Retinal pigment epithelial cell (primary cell): ENCODE data around the gene TOM1L2.

Experiments
- DNase-seq: peaks from one replicate; pipeline ENCODE4 v3.0.0-alpha.2; 2010; ENCODE audit warnings: low read depth
- H3K4me3 ChIP-seq: 2 replicates; pipeline ENCODE4 v1.5.1; 2011; ENCODE audit warnings: mild to moderate bottlenecking, low read length, control low read depth, moderate library complexity
- CTCF ChIP-seq: conservative IDR thresholded peaks from 2 replicates; pipeline ENCODE4 v1.5.1; 2011; ENCODE audit warnings: low read depth, low read length, control low read depth, inconsistent platforms

Gene TOM1L2

GRCh38 chr17:17849845-17850373, 122.3 kb downstream of the TOM1L2 start:
- DNase-seq = no peak
- TF ChIP-seq CTCF = peak; percentile 41
- no peak overlapping the region for H3K4me3 ChIP-seq

GRCh38 chr17:17849147-17849820, 122.9 kb downstream of the TOM1L2 start:
- no peak for DNase-seq
- no peak overlapping the region for H3K4me3 ChIP-seq
- TF ChIP-seq CTCF = no peak

GRCh38 chr17:17848311-17849082, 123.7 kb downstream of the TOM1L2 start:
- H3K4me3 ChIP-seq = no peak overlapping the region
- no peak for DNase-seq
- no peak for TF ChIP-seq CTCF

- no peak overlapping the region for H3K4me3 ChIP-seq
- TF ChIP-seq CTCF = no peak
- no peak for DNase-seq
Measured at GRCh38 chr17:17847726-17848125, 124.5 kb downstream of the TOM1L2 start.

GRCh38 chr17:17847118-17847689, 125.0 kb downstream of the TOM1L2 start:
- DNase-seq = no peak
- TF ChIP-seq CTCF = no peak
- no peak overlapping the region for H3K4me3 ChIP-seq

- no peak for TF ChIP-seq CTCF
- no peak for DNase-seq
- no peak overlapping the region for H3K4me3 ChIP-seq
Measured at GRCh38 chr17:17846645-17847044, 125.6 kb downstream of the TOM1L2 start.
